ENCODE results near the gene LSG1.
"Not testable (repeated sequence)": the region's sequence is repeated elsewhere in the genome, so short reads cannot be mapped to it uniquely, and the experiment has no call there.

Gene LSG1

GRCh38 chr3:194654443-194654842 lies 17.5 kb downstream of the LSG1 start:
- DNase-seq: no peak

- DNase-seq: no peak
Measured at GRCh38 chr3:194647747-194648146, 24.2 kb downstream of the LSG1 start.

- no peak for DNase-seq
Measured at GRCh38 chr3:194642769-194643168, 29.2 kb downstream of the LSG1 start.

- DNase-seq: no peak
Measured at GRCh38 chr3:194640829-194641228, 31.2 kb downstream of the LSG1 start.

GRCh38 chr3:194638991-194639605 lies 32.9 kb downstream of the LSG1 start:
- DNase-seq: no peak

- DNase-seq: no peak
Measured at GRCh38 chr3:194637541-194638400, 34.2 kb downstream of the LSG1 start.

- DNase-seq: no peak
Measured at GRCh38 chr3:194637066-194637465, 34.9 kb downstream of the LSG1 start.

- peak; percentile 27 for DNase-seq
Measured at GRCh38 chr3:194633349-194634004, 38.5 kb downstream of the LSG1 start, which contains the start of gene TMEM44. TSS of gene TMEM44 (minus strand) at chr3:194633419. CDS start at chr3:194633215, 204 bp downstream.

GRCh38 chr3:194632809-194633348 lies 39.1 kb downstream of the LSG1 start:
- DNase-seq: no peak

- no peak for DNase-seq
Measured at GRCh38 chr3:194632226-194632808, 39.7 kb downstream of the LSG1 start.

- no peak for DNase-seq
Measured at GRCh38 chr3:194631696-194632095, 40.3 kb downstream of the LSG1 start.

GRCh38 chr3:194630681-194631080 lies 41.3 kb downstream of the LSG1 start:
- DNase-seq: not testable (repeated sequence)

GRCh38 chr3:194624956-194625355 lies 47.0 kb downstream of the LSG1 start:
- no peak for DNase-seq

GRCh38 chr3:194623449-194624290 lies 48.3 kb downstream of the LSG1 start:
- no peak for DNase-seq

- DNase-seq: no peak
Measured at GRCh38 chr3:194622621-194623340, 49.2 kb downstream of the LSG1 start.

GRCh38 chr3:194621947-194622346 lies 50.0 kb downstream of the LSG1 start:
- no peak for DNase-seq

- no peak for DNase-seq
Measured at GRCh38 chr3:194620196-194620595, 51.8 kb downstream of the LSG1 start.

- no peak for DNase-seq
Measured at GRCh38 chr3:194619741-194620140, 52.2 kb downstream of the LSG1 start.

GRCh38 chr3:194618858-194619608 lies 53.0 kb downstream of the LSG1 start:
- DNase-seq: no peak

- DNase-seq: no peak
Measured at GRCh38 chr3:194617827-194618226, 54.2 kb downstream of the LSG1 start.

Data from NCI-H1417 treated with DMSO at 0.1 percent for 48 hours (cell line).